ENCODE data around the gene MYO10.

DNA sequence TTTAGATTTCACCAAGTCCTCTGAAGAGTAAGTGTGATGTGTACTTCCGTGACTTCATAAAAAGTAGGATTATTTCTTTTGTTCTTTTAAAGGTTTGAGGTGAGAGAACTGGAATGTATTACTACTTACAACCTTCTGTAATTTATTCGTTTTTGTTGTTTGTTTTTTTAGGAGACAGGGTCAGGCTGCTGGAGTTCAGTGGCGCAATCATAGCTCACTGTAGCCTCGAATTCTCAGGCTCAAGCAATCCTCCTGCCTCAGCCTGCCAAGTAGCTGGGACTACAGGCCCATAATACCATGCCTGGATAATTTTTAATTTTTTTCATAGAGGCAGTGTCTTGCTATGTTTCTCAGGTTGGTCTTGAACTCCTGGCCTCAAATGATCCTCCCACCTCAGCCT is 251.0 kb downstream of the MYO10 start:
- TF ChIP-seq CTCF (conservative IDR thresholded peaks at IDR 0.05; ENCODE audit: low read depth in 2 of 2) (no peak), POLR2AphosphoS5 (IDR thresholded peaks at IDR 0.05; ENCODE audit: low read depth) (no peak), REST (IDR thresholded peaks at IDR 0.05; ENCODE audit: unreplicated experiment) (no peak), EZH2 (IDR thresholded peaks at IDR 0.05; ENCODE audit: low read depth, unreplicated experiment) (no peak), STAT1 (IDR thresholded peaks at IDR 0.05; ENCODE audit: unreplicated experiment) (no peak)

Data from GM23338 (cell line).